H9 (cell line): ENCODE data around the gene FOXB1. TPM values are rescaled to one million over a fixed set of nuclear protein-coding genes. Genes with fewer than 3 reads are reported as not detected.

Experiments
- DNase-seq: peaks from one replicate; pipeline ENCODE4 v3.0.0-alpha.2; 2017
- H2AFZ ChIP-seq: one replicate; pipeline ENCODE4 v1.6.1; 2013; ENCODE audit warnings: mild to moderate bottlenecking, low read length, control low read depth, moderate library complexity
- H2AK5ac ChIP-seq: 2 replicates; pipeline ENCODE4 v1.6.1; 2013; ENCODE audit warnings: low read length, control low read depth, mixed read lengths; ENCODE audit not compliant: insufficient read length
- H2BK120ac ChIP-seq: one replicate; pipeline ENCODE4 v1.6.1; 2013; ENCODE audit warnings: low read depth, mild to moderate bottlenecking, low read length, control low read depth, inconsistent platforms; ENCODE audit not compliant: poor library complexity, severe bottlenecking
- H2BK12ac ChIP-seq: 2 replicates; pipeline ENCODE4 v1.6.1; 2013; ENCODE audit warnings: low read length, control low read depth, mixed read lengths, low read depth; ENCODE audit not compliant: insufficient read length
- H2BK15ac ChIP-seq: 2 replicates; pipeline ENCODE4 v1.6.1; 2013; ENCODE audit warnings: low read depth, low read length, control low read depth
- H2BK20ac ChIP-seq: one replicate; pipeline ENCODE4 v1.6.1; 2013; ENCODE audit warnings: low read depth, mild to moderate bottlenecking, low read length, control low read depth, inconsistent platforms; ENCODE audit not compliant: poor library complexity, severe bottlenecking
- H2BK5ac ChIP-seq: 2 replicates; pipeline ENCODE4 v1.6.1; 2013; ENCODE audit warnings: low read length, control low read depth, mixed read lengths; ENCODE audit not compliant: insufficient read length
- H3K14ac ChIP-seq: 2 replicates; pipeline ENCODE4 v1.6.1; 2013; ENCODE audit warnings: low read length, control low read depth; ENCODE audit not compliant: insufficient read depth
- H3K18ac ChIP-seq: 2 replicates; pipeline ENCODE4 v1.6.1; 2013; ENCODE audit warnings: low read depth, mild to moderate bottlenecking, mixed read lengths, low read length, control low read depth; ENCODE audit not compliant: insufficient read length
- H3K23ac ChIP-seq: 2 replicates; pipeline ENCODE4 v1.6.1; 2013; ENCODE audit warnings: low read length, control low read depth, mixed read lengths, low read depth; ENCODE audit not compliant: insufficient read length
- H3K23me2 ChIP-seq: 2 replicates; pipeline ENCODE4 v1.6.1; 2013; ENCODE audit warnings: low read depth, mild to moderate bottlenecking, mixed read lengths, low read length, control low read depth; ENCODE audit not compliant: insufficient read length, poor library complexity, severe bottlenecking
- H3K27ac ChIP-seq: 2 replicates; pipeline ENCODE4 v1.5.1; 2013; ENCODE audit warnings: low read length, control low read depth, mixed read lengths, low read depth; ENCODE audit not compliant: insufficient read length
- H3K27me3 ChIP-seq: 2 replicates; pipeline ENCODE4 v1.6.1; 2013; ENCODE audit warnings: low read length, control low read depth, inconsistent platforms; ENCODE audit not compliant: insufficient read depth
- H3K4ac ChIP-seq: 2 replicates; pipeline ENCODE4 v1.6.1; 2013; ENCODE audit warnings: low read depth, mild to moderate bottlenecking, control low read depth, inconsistent platforms, low read length, moderate library complexity
- H3K4me1 ChIP-seq: 2 replicates; pipeline ENCODE4 v1.6.1; 2013; ENCODE audit warnings: low read length, control low read depth, inconsistent platforms; ENCODE audit not compliant: insufficient read depth
- H3K4me2 ChIP-seq: 2 replicates; pipeline ENCODE4 v1.6.1; 2013; ENCODE audit warnings: low read length, control low read depth, mixed read lengths; ENCODE audit not compliant: insufficient read length, insufficient read depth
- H3K56ac ChIP-seq: 2 replicates; pipeline ENCODE4 v1.6.1; 2013; ENCODE audit warnings: low read depth, mild to moderate bottlenecking, mixed read lengths, low read length, control low read depth; ENCODE audit not compliant: insufficient read length
- H3K79me1 ChIP-seq: 2 replicates; pipeline ENCODE4 v1.6.1; 2013; ENCODE audit warnings: low read depth, mild to moderate bottlenecking, moderate library complexity, low read length, control low read depth, inconsistent platforms; ENCODE audit not compliant: insufficient read depth, poor library complexity, severe bottlenecking
- H3K79me2 ChIP-seq: 2 replicates; pipeline ENCODE4 v1.6.1; 2013; ENCODE audit warnings: low read length, control low read depth, inconsistent platforms; ENCODE audit not compliant: insufficient read depth
- H3K9ac ChIP-seq: 2 replicates; pipeline ENCODE4 v1.6.1; 2013; ENCODE audit warnings: low read length, control low read depth, mixed read lengths; ENCODE audit not compliant: insufficient read length; ENCODE audit errors: extremely low read depth
- H3K9me3 ChIP-seq: one replicate; pipeline ENCODE4 v1.6.1; 2013; ENCODE audit warnings: low read depth, low read length, inconsistent platforms; ENCODE audit not compliant: control insufficient read depth
- H3T11ph ChIP-seq: one replicate; pipeline ENCODE4 v1.6.1; 2013; ENCODE audit warnings: mild to moderate bottlenecking, low read length, control low read depth, inconsistent platforms
- H4K20me1 ChIP-seq: one replicate; pipeline ENCODE4 v1.6.1; 2013; ENCODE audit not compliant: control insufficient read depth, insufficient read length, insufficient read depth
- H4K5ac ChIP-seq: 2 replicates; pipeline ENCODE4 v1.6.1; 2013; ENCODE audit warnings: low read depth, mild to moderate bottlenecking, mixed read lengths, low read length, control low read depth; ENCODE audit not compliant: insufficient read length
- H4K8ac ChIP-seq: replicated peaks from 2 replicates; pipeline ENCODE4 v1.6.1; 2013; ENCODE audit warnings: low read length, control low read depth, mixed read lengths, low read depth; ENCODE audit not compliant: insufficient read length
- H4K91ac ChIP-seq: 2 replicates; pipeline ENCODE4 v1.6.1; 2013; ENCODE audit warnings: low read depth, mild to moderate bottlenecking, moderate library complexity, mixed read lengths, low read length, control low read depth; ENCODE audit not compliant: insufficient read length
- H3K27ac Mint-ChIP-seq, 3 experiments: 2 replicates in 2 of 3; 3 replicates in 1 of 3; pipeline ENCODE4 v1.8.0; 2020 to 2021; ENCODE audit warnings: mixed read lengths in 3 of 3, mild to moderate bottlenecking in 1 of 3, moderate library complexity in 1 of 3
- H3K27me3 Mint-ChIP-seq: 2 replicates; pipeline ENCODE4 v1.8.0; 2021; ENCODE audit warnings: low read depth, mild to moderate bottlenecking, moderate library complexity, mixed read lengths
- H3K36me3 Mint-ChIP-seq, 3 experiments: 2 replicates in 2 of 3; 3 replicates in 1 of 3; pipeline ENCODE4 v1.8.0; 2020 to 2021; ENCODE audit warnings: low read depth in 3 of 3, mixed read lengths in 3 of 3; ENCODE audit not compliant: insufficient read depth in 1 of 3
- H3K4me1 Mint-ChIP-seq, 2 experiments: 2 replicates each; pipeline ENCODE4 v1.8.0; 2020; ENCODE audit warnings: mixed read lengths in 2 of 2
- H3K4me3 Mint-ChIP-seq, 2 experiments: 2 replicates in 1 of 2; 3 replicates in 1 of 2; pipeline ENCODE4 v1.8.0; 2020 to 2021; ENCODE audit warnings: mild to moderate bottlenecking in 2 of 2, mixed read lengths in 2 of 2, moderate library complexity in 1 of 2
- H3K9me3 Mint-ChIP-seq, 2 experiments: 2 replicates in 1 of 2; 3 replicates in 1 of 2; pipeline ENCODE4 v1.8.0; 2020; ENCODE audit warnings: mild to moderate bottlenecking in 2 of 2, mixed read lengths in 2 of 2, moderate library complexity in 1 of 2
- WGBS: extraction: QIAGEN DNeasy Blood & Tissue Kit; methylation state at CpG from one replicate; pipeline ENCODE4 v1.1.7; 2013; ENCODE audit warnings: missing lambda C conversion rate, low lambda C conversion rate, mixed read lengths; ENCODE audit not compliant: insufficient read length; ENCODE audit errors: extremely low coverage; 5-methylcytosine and 5-hydroxymethylcytosine counted together
- total RNA-seq: library from RNA; stranded (reverse); gene quantifications from 2 replicates; pipeline ENCODE4 v1.2.1, GENCODE V29; 2021
- TF ChIP-seq, protein P1 (sequence below): fragments of 200-600 bp; sonication (generic); conservative IDR thresholded peaks from 3 replicates; pipeline ENCODE4 v1.8.0; 2021; ENCODE audit warnings: antibody characterized with exemption, mild to moderate bottlenecking

Gene FOXB1
- total RNA-seq, 1 experiment from 2014 or later: 3.5 TPM

DNA sequence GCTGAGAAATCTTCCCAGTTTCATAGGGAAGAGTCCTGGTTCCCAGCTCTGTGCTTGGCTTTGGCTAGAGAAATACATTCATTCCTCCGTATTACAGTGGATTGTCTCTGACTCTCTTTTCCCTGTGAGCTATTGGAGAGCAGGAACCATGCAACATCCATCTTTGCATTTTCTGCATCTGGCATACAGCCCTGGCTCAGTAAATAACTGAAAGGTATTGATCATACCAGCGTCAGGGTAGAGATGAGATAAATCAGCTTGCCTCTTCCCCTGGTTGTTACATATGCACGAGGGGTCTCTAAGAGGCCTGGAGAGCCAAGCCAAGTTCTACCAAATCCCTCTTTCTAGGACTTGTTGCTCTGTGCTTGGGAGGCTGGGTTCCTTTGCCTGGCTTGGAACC lies 35.2 kb downstream of the FOXB1 start:
- Histone ChIP-seq H3K9ac (no peak overlapping the region), H2AK5ac (no peak overlapping the region), H3K4ac (no peak overlapping the region), H4K91ac (no peak overlapping the region), H3K27me3 (no peaks in the 10 kb centered on the region), H2BK20ac (no peak overlapping the region), H2AFZ (no peak overlapping the region), H2BK120ac (no peak overlapping the region), H2BK12ac (no peak overlapping the region), H2BK15ac (no peak overlapping the region), H3K9me3 (no peaks in the 10 kb centered on the region), H3K79me1 (no peaks in the 10 kb centered on the region), H4K8ac (no peak overlapping the region), H3K56ac (no peak overlapping the region), H3K4me1 (peaks cover 2% of the 10 kb centered on the region), H4K5ac (no peak overlapping the region), H3T11ph (no peak overlapping the region), H4K20me1 (no peaks in the 10 kb centered on the region), H3K23me2 (no peaks in the 10 kb centered on the region), H3K27ac (no peak overlapping the region), H2BK5ac (no peak overlapping the region), H3K14ac (no peak overlapping the region), H3K79me2 (no peaks in the 10 kb centered on the region), H3K23ac (no peak overlapping the region), H3K4me2 (no peak overlapping the region), H3K18ac (no peak overlapping the region)
- no CpG with 5 or more reads among the region's 3 CpGs for WGBS
- H3K27ac Mint-ChIP-seq: no peak overlapping the region
- TF ChIP-seq, protein P1, sequence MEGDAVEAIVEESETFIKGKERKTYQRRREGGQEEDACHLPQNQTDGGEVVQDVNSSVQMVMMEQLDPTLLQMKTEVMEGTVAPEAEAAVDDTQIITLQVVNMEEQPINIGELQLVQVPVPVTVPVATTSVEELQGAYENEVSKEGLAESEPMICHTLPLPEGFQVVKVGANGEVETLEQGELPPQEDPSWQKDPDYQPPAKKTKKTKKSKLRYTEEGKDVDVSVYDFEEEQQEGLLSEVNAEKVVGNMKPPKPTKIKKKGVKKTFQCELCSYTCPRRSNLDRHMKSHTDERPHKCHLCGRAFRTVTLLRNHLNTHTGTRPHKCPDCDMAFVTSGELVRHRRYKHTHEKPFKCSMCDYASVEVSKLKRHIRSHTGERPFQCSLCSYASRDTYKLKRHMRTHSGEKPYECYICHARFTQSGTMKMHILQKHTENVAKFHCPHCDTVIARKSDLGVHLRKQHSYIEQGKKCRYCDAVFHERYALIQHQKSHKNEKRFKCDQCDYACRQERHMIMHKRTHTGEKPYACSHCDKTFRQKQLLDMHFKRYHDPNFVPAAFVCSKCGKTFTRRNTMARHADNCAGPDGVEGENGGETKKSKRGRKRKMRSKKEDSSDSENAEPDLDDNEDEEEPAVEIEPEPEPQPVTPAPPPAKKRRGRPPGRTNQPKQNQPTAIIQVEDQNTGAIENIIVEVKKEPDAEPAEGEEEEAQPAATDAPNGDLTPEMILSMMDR: no peak
- H3K27me3 Mint-ChIP-seq: peaks cover 3% of the 10 kb centered on the region; the same call in 1 of the 2 replicates
- no peak overlapping the region for H3K4me3 Mint-ChIP-seq
- H3K4me1 Mint-ChIP-seq: peaks cover 49 to 52% of the 10 kb centered on the region in 2 experiments
- no peaks in the 10 kb centered on the region for H3K9me3 Mint-ChIP-seq
- DNase-seq: no peak
- no peaks in the 10 kb centered on the region; a peak in 1 of 7 replicates for H3K36me3 Mint-ChIP-seq
